Measurements from ENCODE around the gene GMPPA. TPM values are rescaled to one million over a fixed set of nuclear protein-coding genes. Genes with fewer than 3 reads are reported as not detected.

Gene GMPPA
- total RNA-seq, 2 experiments from 2014 or later: 41.0 to 42.3 TPM

- Mint-ChIP-seq H3K27ac (no peak overlapping the region), H3K9me3 (no peaks in the 10 kb centered on the region)
These were observed 38.3 kb downstream of the GMPPA start for GRCh38 chr2:219536967-219537366.

GRCh38 chr2:219537657-219538488 is 39.2 kb downstream of the GMPPA start:
- Mint-ChIP-seq H3K27me3 (peaks cover 2% of the 10 kb centered on the region), H3K27ac (no peak overlapping the region), H3K4me3 (no peak overlapping the region), H3K36me3 (ENCODE audit: low read depth) (peaks cover 7% of the 10 kb centered on the region), H3K4me1 (peaks cover 16% of the 10 kb centered on the region), H3K9me3 (no peaks in the 10 kb centered on the region)
- ChIA-PET CTCF (interaction anchor here (1.2 to 1.3 kb wide), 2 partner anchors 39 to 105 kb away, joined by 3 read pairs; partner anchors contain the start of gene GMPPA), POLR2A (no interaction called here)
- no peak for DNase-seq

More at GRCh38 chr2:219536967-219537366, 38.3 kb downstream of the GMPPA start:
- peaks cover 7% of the 10 kb centered on the region for H3K36me3 Mint-ChIP-seq (ENCODE audit: low read depth)
- ChIA-PET POLR2A (no interaction called here), CTCF (interaction anchor here (1.3 kb wide), 2 partner anchors 106 to 153 kb away, joined by 3 read pairs; no protein-coding TSS in a partner anchor)
- no peak overlapping the region for H3K4me3 Mint-ChIP-seq
- no peak for DNase-seq
- H3K4me1 Mint-ChIP-seq: peaks cover 7% of the 10 kb centered on the region
- H3K27me3 Mint-ChIP-seq: peaks cover 7% of the 10 kb centered on the region

GRCh38 chr2:219538504-219538951 is 39.8 kb downstream of the GMPPA start:
- DNase-seq: no peak
- no peak overlapping the region for H3K27ac Mint-ChIP-seq
- peaks cover 16% of the 10 kb centered on the region for H3K4me1 Mint-ChIP-seq
- no peaks in the 10 kb centered on the region for H3K9me3 Mint-ChIP-seq
- H3K36me3 Mint-ChIP-seq (ENCODE audit: low read depth): peaks cover 7% of the 10 kb centered on the region
- ChIA-PET POLR2A (no interaction called here), CTCF (interaction anchor here (1.2 to 4.2 kb wide), 2 partner anchors 7 to 40 kb away, joined by 3 to 25 read pairs; partner anchors contain the start of gene GMPPA)
- H3K27me3 Mint-ChIP-seq: peaks cover under 1% of the 10 kb centered on the region
- no peak overlapping the region for H3K4me3 Mint-ChIP-seq

- Mint-ChIP-seq H3K4me3 (no peak overlapping the region), H3K27me3 (peaks cover under 1% of the 10 kb centered on the region), H3K36me3 (ENCODE audit: low read depth) (peaks cover 7% of the 10 kb centered on the region), H3K9me3 (no peaks in the 10 kb centered on the region), H3K27ac (no peak overlapping the region), H3K4me1 (peaks cover 17% of the 10 kb centered on the region)
- ChIA-PET CTCF (interaction anchor here (1.2 to 4.2 kb wide), 4 partner anchors 8 to 150 kb away, joined by 3 to 25 read pairs (median 4); partner anchors contain the start of gene GMPPA), POLR2A (no interaction called here)
- DNase-seq: no peak
These were observed 40.5 kb downstream of the GMPPA start for GRCh38 chr2:219538956-219539788.

- Mint-ChIP-seq H3K4me3 (no peak overlapping the region), H3K9me3 (no peaks in the 10 kb centered on the region), H3K4me1 (peaks cover 23% of the 10 kb centered on the region), H3K27ac (no peak overlapping the region), H3K27me3 (peaks cover 10% of the 10 kb centered on the region), H3K36me3 (ENCODE audit: low read depth) (peaks cover 7% of the 10 kb centered on the region)
- ChIA-PET POLR2A (interaction anchor here (1.3 kb wide), 1 partner anchor 11 kb away, joined by 3 read pairs; no protein-coding TSS in a partner anchor), CTCF (interaction anchor here (1.0 to 4.9 kb wide), 13 partner anchors 9 to 149 kb away, joined by 3 to 53 read pairs (median 6); partner anchors contain the start of genes GMPPA and STK11IP)
- no peak for DNase-seq
These were observed 41.4 kb downstream of the GMPPA start for GRCh38 chr2:219539926-219540678.

- CTCF ChIA-PET: interaction anchor here (0.8 to 4.9 kb wide), 20 partner anchors 10 to 162 kb away, joined by 3 to 53 read pairs (median 4); partner anchors contain the start of genes GMPPA and STK11IP
- H3K27ac Mint-ChIP-seq: no peak overlapping the region
- no peak overlapping the region for H3K4me3 Mint-ChIP-seq
- peaks cover 23% of the 10 kb centered on the region for H3K4me1 Mint-ChIP-seq
- POLR2A ChIA-PET: interaction anchor here (1.3 kb wide), 1 partner anchor 10 kb away, joined by 3 read pairs; no protein-coding TSS in a partner anchor
- H3K27me3 Mint-ChIP-seq: peaks cover 12% of the 10 kb centered on the region
- DNase-seq: no peak
- no peaks in the 10 kb centered on the region for H3K9me3 Mint-ChIP-seq
- peaks cover 7% of the 10 kb centered on the region for H3K36me3 Mint-ChIP-seq (ENCODE audit: low read depth)
These were observed 42.3 kb downstream of the GMPPA start for GRCh38 chr2:219540784-219541504.

- H3K27ac Mint-ChIP-seq: no peak overlapping the region
- H3K4me1 Mint-ChIP-seq: peaks cover 23% of the 10 kb centered on the region
- peak overlapping the region; percentile 78 for H3K4me3 Mint-ChIP-seq
- H3K27me3 Mint-ChIP-seq: peaks cover 17% of the 10 kb centered on the region
- H3K9me3 Mint-ChIP-seq: no peaks in the 10 kb centered on the region
- H3K36me3 Mint-ChIP-seq (ENCODE audit: low read depth): peaks cover 7% of the 10 kb centered on the region
- DNase-seq: peak; percentile 86
- POLR2A ChIA-PET: interaction anchor here (1.3 kb wide), 1 partner anchor 9 kb away, joined by 3 read pairs; no protein-coding TSS in a partner anchor
- CTCF ChIA-PET: interaction anchor here (0.7 to 4.9 kb wide), 22 partner anchors 9 to 163 kb away, joined by 3 to 53 read pairs (median 4); partner anchors contain the start of genes GMPPA and STK11IP
These were observed 43.0 kb downstream of the GMPPA start for GRCh38 chr2:219541611-219542180.

- POLR2A ChIA-PET: interaction anchor here (1.7 to 2.4 kb wide), 3 partner anchors 10 to 54 kb away, joined by 5 to 12 read pairs (median 10); partner anchors contain the start of genes GMPPA and STK11IP
- Mint-ChIP-seq H3K36me3 (ENCODE audit: low read depth) (peaks cover 7% of the 10 kb centered on the region), H3K27me3 (peaks cover 17% of the 10 kb centered on the region), H3K4me3 (peak overlapping the region; percentile 78), H3K9me3 (no peaks in the 10 kb centered on the region), H3K4me1 (peaks cover 23% of the 10 kb centered on the region), H3K27ac (peak overlapping the region; percentile 71)
- CTCF ChIA-PET: interaction anchor here (0.6 to 4.9 kb wide), 16 partner anchors 12 to 154 kb away, joined by 3 to 34 read pairs (median 4); partner anchors contain the start of gene STK11IP
- no peak for DNase-seq
These were observed 44.4 kb downstream of the GMPPA start for GRCh38 chr2:219542931-219543595.

- Mint-ChIP-seq H3K27me3 (peaks cover 17% of the 10 kb centered on the region), H3K9me3 (no peaks in the 10 kb centered on the region), H3K4me3 (peak within 1 kb of the TSS; percentile 78), H3K4me1 (peaks cover 23% of the 10 kb centered on the region), H3K27ac (peak within 1 kb of the TSS; percentile 74), H3K36me3 (ENCODE audit: low read depth) (peaks cover 7% of the 10 kb centered on the region)
- POLR2A ChIA-PET: interaction anchor here (1.7 to 2.4 kb wide), 3 partner anchors 9 to 54 kb away, joined by 5 to 12 read pairs (median 10); partner anchors contain the start of genes GMPPA and STK11IP
- DNase-seq: peak; percentile 95
- CTCF ChIA-PET: interaction anchor here (0.6 to 4.9 kb wide), 14 partner anchors 11 to 155 kb away, joined by 3 to 34 read pairs (median 4); partner anchors contain the start of gene STK11IP
These were observed 45.1 kb downstream of the GMPPA start, which contains the start of the genes CHPF and TMEM198 for GRCh38 chr2:219543596-219544358. Gene CHPF, minus strand, starts transcription at chr2:219543809. Its CDS starts 271 bp downstream, at chr2:219543538. Gene TMEM198, plus strand, starts transcription at chr2:219544028. Its CDS starts 700 bp downstream, at chr2:219544728.

GRCh38 chr2:219544567-219544966 is 45.9 kb downstream of the GMPPA start:
- Mint-ChIP-seq H3K4me3 (peak overlapping the region; percentile 74), H3K27ac (peak overlapping the region; percentile 44), H3K36me3 (ENCODE audit: low read depth) (peaks cover 7% of the 10 kb centered on the region), H3K27me3 (peaks cover 17% of the 10 kb centered on the region), H3K4me1 (peaks cover 23% of the 10 kb centered on the region), H3K9me3 (no peaks in the 10 kb centered on the region)
- CTCF ChIA-PET: interaction anchor here (1.3 to 4.9 kb wide), 5 partner anchors 13 to 98 kb away, joined by 3 to 34 read pairs (median 3); partner anchors contain the start of gene STK11IP
- POLR2A ChIA-PET: interaction anchor here (2.4 kb wide), 1 partner anchor 8 kb away, joined by 12 read pairs; no protein-coding TSS in a partner anchor
- DNase-seq: no peak
